Hematopoietic multipotent progenitor cell treated with erythropoietin and hydrocortisone succinate and interleukin-3 and kit ligand, for 8 days (in vitro differentiated cells): ENCODE measurements around the gene GSTM4.

Experiments
- DNase-seq: peaks from one replicate; pipeline ENCODE4 v3.0.0-alpha.2; 2015

Gene GSTM4

GRCh38 chr1:109625176-109625575 lies 30.7 kb upstream of the GSTM4 start:
- no peak for DNase-seq

- DNase-seq: no peak
Measured at GRCh38 chr1:109625601-109626560, 30.0 kb upstream of the GSTM4 start.

- DNase-seq: no peak
Measured at GRCh38 chr1:109626682-109627408, 29.1 kb upstream of the GSTM4 start.

- DNase-seq: no peak
Measured at GRCh38 chr1:109627692-109628399, 28.1 kb upstream of the GSTM4 start.

GRCh38 chr1:109628540-109629321 lies 27.2 kb upstream of the GSTM4 start:
- DNase-seq: no peak

- DNase-seq: no peak
Measured at GRCh38 chr1:109629372-109630030, 26.4 kb upstream of the GSTM4 start.

- no peak for DNase-seq
Measured at GRCh38 chr1:109630081-109630897, 25.6 kb upstream of the GSTM4 start.

- DNase-seq: no peak
Measured at GRCh38 chr1:109630898-109631512, 24.9 kb upstream of the GSTM4 start.

GRCh38 chr1:109631513-109632505 lies 24.1 kb upstream of the GSTM4 start:
- DNase-seq: no peak

- no peak for DNase-seq
Measured at GRCh38 chr1:109632671-109633346, 23.1 kb upstream of the GSTM4 start.

- no peak for DNase-seq
Measured at GRCh38 chr1:109634292-109634691, 21.6 kb upstream of the GSTM4 start.

GRCh38 chr1:109634771-109635750 lies 20.8 kb upstream of the GSTM4 start:
- no peak for DNase-seq

GRCh38 chr1:109635862-109636200 lies 20.1 kb upstream of the GSTM4 start:
- no peak for DNase-seq

- peak; percentile 17 for DNase-seq
Measured at GRCh38 chr1:109636201-109636952, 19.5 kb upstream of the GSTM4 start.

- DNase-seq: no peak
Measured at GRCh38 chr1:109637446-109637845, 18.5 kb upstream of the GSTM4 start.

GRCh38 chr1:109639063-109639840 lies 16.6 kb upstream of the GSTM4 start:
- peak; percentile 52 for DNase-seq
